ENCODE measurements around the gene UBL7.
A peak's percentile ranks its signal among the peaks of the same experiment; 100 is the strongest.
"Not testable (repeated sequence)": the region's sequence is repeated elsewhere in the genome, so short reads cannot be mapped to it uniquely, and the experiment has no call there.

Gene UBL7, protein sequence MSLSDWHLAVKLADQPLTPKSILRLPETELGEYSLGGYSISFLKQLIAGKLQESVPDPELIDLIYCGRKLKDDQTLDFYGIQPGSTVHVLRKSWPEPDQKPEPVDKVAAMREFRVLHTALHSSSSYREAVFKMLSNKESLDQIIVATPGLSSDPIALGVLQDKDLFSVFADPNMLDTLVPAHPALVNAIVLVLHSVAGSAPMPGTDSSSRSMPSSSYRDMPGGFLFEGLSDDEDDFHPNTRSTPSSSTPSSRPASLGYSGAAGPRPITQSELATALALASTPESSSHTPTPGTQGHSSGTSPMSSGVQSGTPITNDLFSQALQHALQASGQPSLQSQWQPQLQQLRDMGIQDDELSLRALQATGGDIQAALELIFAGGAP

DNA sequence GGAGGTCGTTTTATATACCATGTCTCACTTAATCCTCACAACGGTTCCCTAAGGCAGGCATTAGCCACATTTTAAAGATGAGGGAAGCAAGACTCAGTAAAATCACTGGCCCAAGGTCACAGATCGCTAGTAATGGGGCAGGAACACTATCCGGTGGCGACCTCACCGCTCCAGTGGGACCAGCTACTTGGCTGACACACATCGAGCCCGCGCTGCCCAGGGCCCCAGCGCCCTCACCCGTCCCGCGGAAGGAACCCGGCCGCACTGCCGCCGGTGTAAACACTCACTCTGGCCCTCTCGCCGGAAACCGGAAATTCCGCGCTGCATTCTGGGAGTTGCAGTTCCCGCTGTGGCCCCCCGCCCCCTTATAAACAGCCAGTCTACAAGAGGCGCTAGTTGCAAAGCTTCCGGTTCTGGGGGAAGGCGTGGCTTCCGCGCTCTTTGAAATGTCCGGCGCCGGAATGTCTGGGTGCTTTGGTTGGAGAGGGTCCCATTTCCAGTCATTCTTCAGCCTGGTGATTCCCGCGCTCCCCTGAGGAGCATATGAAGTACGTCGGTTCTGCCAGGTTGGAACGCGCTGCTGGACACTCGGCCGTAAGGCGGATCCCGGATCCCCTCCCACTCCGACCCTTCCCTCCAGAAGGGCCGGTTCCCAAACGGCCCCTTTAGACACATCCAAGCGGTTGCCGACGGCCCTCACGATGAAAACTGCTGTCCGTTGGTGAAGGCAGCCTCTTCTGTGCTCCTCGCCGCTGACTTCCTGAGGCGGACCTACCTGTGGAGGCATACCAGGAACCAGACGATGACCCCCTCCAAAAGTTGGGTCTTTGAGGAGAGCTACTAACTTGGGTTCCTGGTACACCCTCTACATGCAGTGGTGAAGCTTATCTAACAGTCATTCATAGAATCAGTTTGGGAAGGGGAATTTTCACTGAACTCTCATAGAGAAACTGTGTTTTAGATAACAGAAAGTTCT lies at the start of gene UBL7:
Gene UBL7, minus strand, starts transcription at position 290 of the 976 bp plus-strand sequence. CDS start 2,293 bp downstream, outside the sequence.
- peak; percentile 98 for DNase-seq
- ATAC-seq, result peak; percentile 99

DNA sequence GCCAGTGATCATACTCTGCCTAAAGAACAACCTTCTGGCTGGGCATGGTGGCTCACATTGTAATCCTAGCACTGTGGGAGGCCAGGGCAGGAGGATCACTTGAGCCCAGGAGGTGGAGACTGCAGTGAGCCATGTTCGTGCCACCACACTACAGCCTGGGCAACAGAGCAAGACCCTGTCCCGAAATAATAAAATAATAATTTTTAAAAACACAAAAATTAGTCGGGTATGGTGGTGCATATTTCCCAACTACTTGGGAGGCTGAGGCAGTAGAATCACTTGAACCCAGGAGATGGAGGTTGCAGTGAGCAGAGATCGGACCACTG lies 45.5 kb upstream of the UBL7 start:
- ATAC-seq (no peak), DNase-seq (no peak)

DNA sequence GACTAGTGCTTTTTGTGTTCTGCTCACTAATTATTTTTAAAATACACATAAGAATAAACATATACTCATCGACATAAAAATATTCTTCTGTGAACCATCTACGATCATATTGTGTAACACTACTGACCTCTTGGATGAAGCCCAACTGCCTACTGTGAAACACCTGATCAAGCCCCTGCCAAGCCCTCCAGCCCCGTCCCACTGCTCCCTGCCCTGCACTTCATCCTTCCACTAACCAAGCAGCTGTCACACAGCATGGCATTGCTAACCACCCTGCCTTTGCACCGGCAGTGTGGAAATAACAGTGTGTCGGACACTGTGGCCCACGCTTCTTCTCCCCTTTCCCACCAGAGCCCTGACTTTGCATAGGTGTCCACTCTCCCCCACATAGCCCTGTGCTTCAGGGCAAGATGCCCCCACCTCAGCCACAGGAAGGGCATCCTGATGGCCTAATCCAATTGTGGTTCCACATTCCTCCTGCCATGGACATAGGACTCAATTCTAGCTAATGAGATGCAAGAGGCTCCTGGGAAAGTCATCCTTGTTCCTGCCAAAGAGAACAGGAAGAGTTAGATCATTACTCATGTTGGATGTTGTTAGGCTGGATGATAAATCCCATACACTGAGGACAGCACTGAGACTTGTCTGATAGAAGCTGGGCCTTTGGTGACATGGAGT lies 45.0 kb upstream of the UBL7 start:
- ATAC-seq, result no peak
- DNase-seq, result no peak

DNA sequence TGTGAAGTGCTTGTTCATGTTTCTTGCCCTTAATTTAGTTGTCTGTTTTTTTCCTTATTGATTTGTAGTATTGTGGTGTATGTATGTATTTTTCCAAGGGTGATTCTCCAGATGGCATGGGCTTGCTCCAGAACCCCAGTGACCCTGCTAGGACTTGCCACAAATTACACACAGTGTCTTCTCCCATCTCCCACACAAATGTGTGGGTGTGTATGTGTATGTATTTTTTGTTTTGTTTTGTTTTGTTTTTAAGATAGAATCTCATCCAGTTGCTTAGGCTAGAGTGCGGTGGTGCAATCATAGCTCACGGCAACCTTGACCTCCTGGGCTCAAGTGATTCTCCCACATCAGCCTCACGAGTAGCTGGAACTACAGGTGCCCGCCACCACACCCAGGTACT lies 43.9 kb upstream of the UBL7 start:
- DNase-seq (no peak), ATAC-seq (no peak)

DNA sequence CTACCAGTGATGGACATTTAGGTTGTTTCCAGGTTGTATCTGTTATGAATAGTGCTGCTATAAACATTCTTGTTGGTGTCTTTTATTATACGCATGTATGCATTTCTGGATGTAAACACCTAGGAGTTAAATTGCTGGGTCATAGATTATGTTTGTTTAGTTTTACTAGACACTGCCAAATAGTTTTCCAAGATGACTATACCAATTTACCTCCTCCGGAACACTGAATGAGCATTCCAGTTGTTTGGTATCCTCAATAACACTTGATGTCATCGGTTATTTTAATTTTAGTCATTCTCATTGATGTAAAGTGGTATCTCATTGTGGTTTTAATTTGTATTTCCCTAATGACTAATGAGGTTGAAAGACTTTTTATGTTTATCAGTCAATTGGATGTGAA lies 43.5 kb upstream of the UBL7 start:
- DNase-seq (no peak), ATAC-seq (no peak)

DNA sequence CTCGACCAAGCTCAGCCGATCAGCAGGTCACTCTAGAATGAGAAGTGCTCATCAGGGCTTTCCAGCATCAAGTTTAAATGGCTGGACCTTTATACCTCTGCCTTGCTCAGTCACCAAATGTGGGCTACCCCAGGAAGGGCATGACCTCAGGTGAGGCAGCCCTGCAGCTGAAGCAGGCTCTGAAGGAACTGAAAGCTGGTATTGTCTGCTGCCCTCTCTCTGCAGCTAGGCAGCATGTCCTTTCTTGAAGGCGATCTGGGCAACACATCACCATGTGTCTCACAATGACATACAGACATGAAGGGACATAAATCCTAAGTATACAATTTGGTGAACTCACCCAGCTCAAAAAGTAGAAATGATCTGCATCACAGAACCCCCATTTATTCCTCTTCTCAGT lies 41.3 kb upstream of the UBL7 start:
- no peak for DNase-seq
- ATAC-seq, result no peak

DNA sequence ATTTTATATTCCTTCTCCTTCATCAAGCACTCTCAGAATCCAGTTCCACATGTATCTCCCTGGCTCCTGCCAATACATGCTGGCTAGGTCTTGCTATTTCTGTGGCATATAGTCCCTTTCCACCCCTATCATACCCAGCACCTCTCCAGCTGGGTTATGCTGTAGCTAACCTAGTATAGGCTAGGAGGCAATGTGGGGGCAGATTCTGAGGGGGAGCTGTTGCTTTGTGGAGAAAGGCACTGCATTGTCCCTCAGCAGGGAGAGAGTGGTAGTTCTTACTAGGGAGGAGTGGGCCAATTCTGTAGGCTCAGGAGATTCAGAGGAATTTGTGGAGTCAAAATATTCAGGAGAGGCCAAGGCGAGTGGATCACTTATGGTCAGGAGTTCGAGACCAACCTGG lies 39.4 kb upstream of the UBL7 start:
- no peak for ATAC-seq
- no peak for DNase-seq

DNA sequence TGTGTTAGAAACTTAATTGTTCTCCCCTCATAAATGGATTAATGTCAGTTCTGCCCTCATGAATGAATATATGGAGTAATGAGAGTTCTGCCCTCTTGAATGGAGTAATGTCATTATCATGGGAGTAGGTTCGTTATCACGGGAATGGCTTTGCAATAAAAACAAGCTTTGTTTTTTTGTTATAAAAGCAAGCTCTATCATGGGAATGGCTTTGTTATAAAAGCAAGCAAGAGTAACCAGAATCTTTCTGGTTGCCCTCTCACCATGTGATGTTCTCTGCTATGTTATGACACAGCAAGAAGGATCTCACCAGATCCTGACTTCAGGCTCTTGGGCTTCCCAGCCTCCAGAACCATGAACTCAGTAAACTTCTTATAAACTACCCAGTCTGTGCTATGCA lies 38.4 kb upstream of the UBL7 start:
- no peak for ATAC-seq
- DNase-seq, result no peak

DNA sequence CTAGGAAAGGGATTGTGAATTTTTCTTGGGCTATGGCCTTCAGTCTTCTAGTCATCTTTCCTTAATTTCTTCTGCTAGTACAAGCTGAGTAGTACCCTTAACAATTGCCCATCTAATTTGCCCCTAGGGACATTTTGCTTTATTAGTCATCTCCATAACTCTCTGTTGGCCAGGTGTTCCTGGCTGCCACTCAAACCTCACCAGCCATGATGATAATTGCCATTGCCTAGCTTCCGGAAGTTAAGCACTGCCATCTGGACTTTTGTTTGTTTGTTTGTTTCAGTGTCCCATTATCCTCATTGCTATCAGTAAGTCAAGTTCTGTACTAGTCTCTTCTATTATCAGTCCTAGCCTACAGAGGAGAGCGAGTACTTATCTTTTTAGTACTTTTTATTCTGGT lies 36.6 kb upstream of the UBL7 start:
- DNase-seq (no peak), ATAC-seq (no peak)

DNA sequence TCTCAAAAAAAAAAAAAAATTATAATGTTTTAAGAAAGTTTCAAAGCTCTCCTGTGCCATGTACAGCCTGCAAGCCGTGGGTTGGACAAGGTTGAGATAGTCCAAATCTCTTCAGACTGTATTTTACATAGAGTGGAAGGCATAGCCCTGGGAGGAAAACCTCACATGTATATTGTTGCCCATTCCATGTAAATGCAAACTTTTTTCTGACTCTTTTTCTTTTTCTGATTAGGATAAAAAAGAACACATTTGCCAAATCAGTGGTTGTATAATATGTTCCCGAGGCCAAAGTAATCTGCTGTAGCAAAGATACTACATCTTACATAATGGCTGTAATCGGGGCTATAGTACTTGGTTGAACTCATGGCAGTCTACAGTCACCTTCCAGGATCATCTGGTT lies 35.7 kb upstream of the UBL7 start:
- DNase-seq (no peak), ATAC-seq (no peak)

DNA sequence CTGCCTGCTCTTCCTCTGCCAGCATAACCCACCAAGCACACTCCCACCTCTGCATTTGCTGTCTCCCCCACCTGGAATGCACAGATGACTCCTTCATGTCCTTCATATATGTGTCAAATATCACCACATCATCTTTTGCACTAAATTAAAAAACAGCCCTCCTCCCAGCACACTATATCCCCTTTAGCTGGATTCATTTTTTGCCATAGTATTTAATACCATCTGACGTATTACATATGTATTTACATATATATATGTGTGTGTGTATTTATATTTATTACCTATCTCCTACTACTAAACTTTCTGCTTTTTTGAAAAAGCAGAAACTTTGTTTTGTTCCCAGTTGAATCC lies 29.4 kb upstream of the UBL7 start:
- ATAC-seq (no peak), DNase-seq (no peak)

DNA sequence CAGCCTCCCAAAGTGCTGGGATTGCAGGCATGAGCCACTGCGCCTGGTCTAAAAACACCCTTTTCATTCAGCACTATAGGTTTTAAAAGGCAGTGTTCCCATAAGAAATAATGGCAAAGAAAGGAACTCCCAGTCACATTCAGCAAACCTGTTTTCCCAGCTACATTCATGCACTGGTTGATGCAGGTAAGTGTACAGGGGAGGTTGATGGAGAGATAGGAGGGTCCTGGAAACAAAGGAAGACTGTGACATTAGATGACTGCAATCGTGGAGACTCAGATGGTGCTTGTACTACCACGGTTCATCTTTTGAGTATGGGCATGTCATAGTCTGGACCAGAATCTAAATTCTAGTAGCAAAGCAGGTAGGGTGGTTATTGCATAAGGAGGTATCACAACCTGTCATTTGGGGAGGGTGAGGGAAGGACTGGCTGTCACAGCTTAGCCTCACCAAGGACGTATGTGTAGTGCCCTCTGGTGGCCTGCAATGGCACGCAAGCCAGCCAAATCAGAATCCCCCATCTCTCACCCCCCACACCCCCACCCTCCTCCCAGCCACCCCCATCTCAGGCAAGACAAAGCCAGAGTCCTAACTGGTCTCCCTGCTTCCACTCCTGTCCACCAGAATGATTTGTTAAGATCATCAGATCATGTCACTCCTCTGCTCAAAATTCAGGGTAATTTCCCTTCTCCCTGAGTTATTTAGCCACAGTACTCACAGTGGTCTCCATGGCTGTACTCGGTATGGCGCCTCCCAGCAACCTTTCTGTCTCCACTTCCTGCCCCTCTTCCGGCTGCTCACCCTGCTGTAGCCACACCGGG lies 28.8 kb upstream of the UBL7 start:
- DNase-seq (peak; percentile 84), ATAC-seq (peak; percentile 95)

DNA sequence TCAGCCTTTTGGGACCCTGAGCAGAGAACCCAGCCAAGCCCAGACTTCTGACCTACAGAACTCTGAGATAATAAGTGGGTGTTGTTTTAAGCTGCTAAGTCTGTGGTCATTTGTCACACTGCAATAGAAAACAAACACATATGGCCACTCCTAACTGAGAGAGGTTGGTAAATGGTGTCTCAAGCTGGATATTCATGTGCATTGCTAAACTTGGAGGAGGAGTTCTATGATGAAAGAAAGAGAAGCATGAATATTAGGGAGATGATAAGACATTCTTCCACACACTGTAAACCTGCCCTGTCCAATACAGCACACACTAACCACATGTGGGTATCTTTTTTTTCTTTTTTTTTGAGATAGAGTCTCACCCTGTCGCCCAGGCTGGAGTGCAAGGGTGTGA lies 27.8 kb upstream of the UBL7 start:
- ATAC-seq (no peak), DNase-seq (no peak)

DNA sequence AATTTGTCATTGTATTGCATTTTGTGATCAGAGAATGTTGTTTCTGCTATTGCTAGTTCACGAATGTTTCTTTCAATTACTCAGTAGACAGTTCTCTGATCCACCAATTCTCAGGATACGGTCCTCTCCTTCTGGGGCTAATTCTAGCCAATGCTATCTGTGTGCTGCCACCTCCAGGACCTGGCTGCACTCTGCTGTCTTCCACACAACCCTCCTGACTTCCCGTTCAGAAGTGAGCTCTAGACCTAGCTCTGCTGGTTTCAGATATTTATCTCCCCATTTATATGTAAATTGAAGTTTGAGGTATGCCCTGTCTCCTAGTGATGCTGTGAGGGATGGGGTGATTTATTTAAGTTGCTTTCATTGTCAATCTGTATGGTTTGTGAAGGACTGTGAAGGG lies 21.7 kb upstream of the UBL7 start:
- no peak for DNase-seq
- no peak for ATAC-seq

DNA sequence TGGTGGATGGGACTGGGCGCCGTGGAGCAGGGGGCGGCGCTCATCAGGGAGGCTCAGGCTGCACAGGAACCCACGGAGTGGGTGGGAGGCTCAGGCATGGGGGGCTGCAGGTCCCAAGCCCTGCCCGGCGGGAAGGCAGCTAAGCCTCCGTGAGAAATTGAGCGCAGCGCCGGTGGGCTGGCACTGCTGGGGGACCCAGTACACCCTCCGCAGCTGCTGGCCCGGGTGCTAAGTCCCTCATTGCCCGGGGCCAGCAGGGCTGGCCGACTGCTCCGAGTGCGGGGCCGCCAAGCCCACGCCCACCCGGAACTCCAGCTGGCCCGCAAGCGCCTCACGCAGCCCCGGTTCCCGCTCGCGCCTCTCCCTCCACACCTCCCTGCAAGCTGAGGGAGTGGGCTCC lies 19.4 kb upstream of the UBL7 start:
- DNase-seq, ATAC-seq: not testable (repeated sequence)

DNA sequence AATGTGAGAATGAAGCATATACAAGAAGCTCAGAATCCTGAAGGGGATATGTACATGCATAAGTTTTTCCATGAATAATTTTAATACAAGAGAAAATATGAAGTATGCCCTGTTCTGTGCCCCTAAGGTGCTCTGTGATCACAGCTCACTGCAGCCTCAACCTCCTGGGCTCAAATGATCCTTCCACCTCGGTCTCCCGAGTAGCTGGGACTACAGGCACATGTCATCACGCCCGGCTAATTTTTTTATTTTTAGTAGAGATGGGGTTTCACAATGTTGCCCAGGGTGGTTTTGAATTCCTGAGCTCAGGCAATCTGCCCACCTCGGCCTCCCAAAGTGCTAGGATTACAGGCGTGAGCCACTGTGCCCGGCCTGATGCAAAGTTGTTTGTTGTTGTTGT lies 10.7 kb upstream of the UBL7 start:
- not testable (repeated sequence) for DNase-seq, ATAC-seq

DNA sequence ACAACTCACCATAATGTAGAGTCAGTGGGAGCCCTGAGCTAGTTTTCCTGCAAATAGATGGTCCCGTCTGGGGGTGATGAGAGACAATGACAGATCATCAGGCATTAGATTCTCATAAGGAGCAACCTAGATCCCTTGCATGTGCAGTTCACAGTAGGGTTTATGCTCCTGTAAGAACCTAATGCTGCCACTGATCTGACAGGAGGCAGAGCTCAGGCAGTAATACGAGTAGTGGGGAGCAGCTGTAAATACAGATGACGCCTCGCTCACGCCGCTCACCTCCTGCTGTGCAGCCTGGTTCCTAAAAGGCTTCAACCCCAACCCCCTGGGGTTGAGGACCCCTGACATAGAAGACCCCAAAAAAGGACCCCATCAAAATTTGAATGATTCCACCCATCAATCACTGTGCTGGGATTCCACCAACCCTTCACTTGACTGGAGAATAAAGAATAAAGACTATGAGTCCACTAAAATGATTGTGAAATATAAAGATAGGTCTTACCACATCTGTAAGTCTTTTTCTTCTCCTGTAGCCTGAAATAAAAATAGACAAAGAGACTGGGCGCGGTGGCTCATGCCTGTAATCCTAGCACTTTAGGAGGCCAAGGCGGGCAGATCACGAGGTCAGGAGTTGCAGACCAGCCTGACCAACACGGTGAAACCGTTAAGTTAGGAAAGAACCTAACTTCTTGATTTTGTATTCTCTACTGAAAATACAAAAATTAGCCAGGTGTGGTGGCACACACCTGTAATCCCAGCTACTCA lies 9.9 kb upstream of the UBL7 start:
- DNase-seq (no peak), ATAC-seq (no peak)

DNA sequence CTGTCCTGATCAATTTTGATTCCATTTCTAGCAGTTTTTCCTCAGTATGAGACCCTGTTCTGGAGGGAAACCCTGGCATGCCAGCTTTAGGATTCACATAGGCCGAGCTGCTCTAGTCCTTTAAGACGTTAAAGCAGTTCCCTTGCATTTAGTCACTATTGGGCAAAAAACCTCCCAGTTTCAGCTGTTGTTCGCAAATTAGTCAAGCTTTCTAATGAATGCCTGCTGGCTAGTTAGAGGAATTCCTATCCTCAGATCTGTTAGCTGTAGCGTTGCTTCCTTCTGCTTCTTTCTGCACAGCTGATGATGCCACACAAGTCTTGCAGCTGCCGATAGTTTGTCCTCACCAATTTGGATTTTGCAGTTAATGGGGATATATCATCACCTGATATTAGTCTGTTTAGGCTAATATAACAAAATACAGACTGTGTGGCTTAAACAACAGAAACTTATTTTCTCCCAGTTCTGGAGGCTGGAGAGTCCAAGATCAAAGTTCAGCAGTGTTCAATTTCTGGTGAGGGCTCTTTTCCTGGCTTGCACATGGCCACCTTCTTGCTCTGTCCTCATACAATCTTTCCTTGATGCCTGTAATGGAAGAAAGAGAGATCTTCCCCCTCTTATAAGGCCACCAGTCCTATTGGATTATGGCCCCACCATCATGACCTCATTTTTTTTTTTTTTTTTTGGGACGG lies 7.5 kb upstream of the UBL7 start:
- DNase-seq (no peak), ATAC-seq (no peak)

DNA sequence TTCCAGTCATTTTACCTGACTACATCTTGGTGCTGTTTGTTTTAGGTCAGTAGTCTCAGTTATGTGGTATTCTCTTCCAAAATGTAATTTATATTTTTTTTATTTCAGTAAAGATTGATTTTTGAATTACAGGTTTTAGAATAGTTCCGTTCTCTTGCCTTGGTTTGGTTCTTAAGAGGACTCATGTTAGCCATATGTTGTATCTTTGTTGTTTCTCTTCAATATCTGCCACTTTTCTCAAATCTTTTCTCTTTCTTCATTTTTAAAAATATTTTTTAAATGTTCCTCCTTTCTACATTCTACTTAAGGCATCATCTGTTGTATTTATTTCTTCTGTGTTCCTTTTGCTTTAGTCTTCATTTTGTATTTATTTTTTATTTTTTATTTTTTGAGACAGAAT lies 5.6 kb upstream of the UBL7 start:
- ATAC-seq, result no peak

DNA sequence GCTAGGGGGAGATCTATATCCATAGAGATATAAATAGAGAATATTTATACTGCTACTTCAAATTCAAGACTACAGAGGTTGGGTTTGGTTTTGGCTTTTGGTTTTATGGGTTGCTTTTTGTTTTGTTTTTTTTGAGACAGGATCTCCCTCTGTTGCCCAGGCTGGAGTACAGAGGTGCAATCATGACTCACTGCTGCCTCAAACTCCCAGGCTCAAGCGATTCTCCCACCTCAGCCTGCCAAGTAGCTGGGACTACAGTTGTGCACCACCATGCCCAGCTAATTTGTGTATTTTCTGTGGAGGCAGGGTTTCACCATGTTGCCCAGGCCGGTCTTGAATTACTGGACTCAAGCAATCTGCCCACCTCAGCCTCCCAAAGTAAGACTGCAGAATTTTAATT lies 3.9 kb upstream of the UBL7 start:
- ATAC-seq (no peak), DNase-seq (no peak)

More for the DNA sequence above, 5.6 kb upstream of the UBL7 start:
- no peak for DNase-seq

DNA sequence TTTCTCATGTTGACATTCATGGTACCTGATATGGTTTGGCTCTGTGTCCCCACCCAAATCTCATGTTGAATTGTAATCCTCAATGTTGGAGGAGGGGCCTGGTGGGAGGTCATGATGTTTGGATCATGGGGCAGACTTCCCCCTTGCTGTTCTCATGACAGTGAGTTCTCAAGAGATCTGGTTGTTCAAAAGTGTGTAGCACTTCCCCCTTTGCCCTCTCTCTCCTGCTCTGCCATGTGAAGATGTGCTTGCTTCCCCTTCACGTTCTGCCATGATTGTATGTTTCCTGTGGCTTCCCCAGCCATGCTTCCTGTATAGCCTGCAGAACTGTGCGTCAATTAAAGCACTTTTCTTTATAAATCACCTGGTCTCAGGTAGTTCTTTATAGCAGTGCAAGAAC lies 3.3 kb upstream of the UBL7 start:
- ATAC-seq (no peak), DNase-seq (no peak)
